NCI-H1694 treated with DMSO at 0.1 percent for 48 hours (cell line): Measurements from ENCODE around the gene GPRIN2.

Source experiments
- DNase-seq: peaks from one replicate; lab custom pipeline; 2025; lab: John Stamatoyannopoulos, UW

Gene GPRIN2

DNA sequence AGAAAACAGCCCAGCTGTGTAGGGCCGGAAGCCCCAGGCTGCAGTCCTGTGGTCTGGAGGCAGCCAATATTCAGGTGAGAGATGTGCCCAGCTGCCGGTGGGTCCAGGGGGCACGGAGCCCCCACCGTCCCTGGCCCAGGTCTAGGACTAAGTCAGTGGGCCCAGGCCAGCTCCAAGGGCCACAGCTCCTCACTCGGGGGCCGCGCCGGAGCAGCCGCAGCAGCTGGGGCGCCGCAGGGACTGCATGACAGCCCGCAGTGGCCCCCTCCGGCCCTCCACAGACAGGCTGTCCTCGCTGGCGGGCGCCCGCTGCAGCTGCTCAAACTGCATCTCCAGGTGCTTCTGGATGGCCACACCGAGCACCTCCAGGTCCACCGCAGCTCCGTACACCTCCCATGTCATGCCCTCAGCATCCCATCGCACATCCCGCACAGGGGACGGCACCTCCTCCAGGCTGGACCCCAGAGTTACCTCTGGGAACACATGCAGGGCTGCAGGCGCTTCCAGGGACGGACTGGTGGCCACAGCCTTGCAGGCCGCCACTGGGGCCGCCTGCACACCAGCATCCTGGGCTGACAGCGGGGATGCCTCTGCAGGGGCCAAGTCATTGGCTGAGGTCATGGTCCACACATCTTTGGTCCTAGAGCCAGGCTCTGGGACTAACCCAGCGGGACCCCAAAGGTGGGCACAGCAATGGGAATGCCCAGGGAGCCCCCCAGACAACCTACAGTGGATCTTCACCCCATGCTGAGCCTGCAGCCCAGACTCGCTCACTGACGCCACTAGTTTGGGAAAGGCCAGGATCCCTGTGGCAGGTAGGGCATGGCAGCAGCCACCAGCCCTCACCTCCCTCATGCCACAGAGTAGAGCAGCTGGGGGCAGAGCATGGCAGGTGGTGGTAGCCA lies 7.0 kb downstream of the GPRIN2 start:
- DNase-seq, result no peak

- DNase-seq, result no peak
Observed at GRCh38 chr10:46548498-46549090, 7.9 kb downstream of the GPRIN2 start.

- DNase-seq, result no peak
Observed at GRCh38 chr10:46547541-46548497, 8.6 kb downstream of the GPRIN2 start.

DNA sequence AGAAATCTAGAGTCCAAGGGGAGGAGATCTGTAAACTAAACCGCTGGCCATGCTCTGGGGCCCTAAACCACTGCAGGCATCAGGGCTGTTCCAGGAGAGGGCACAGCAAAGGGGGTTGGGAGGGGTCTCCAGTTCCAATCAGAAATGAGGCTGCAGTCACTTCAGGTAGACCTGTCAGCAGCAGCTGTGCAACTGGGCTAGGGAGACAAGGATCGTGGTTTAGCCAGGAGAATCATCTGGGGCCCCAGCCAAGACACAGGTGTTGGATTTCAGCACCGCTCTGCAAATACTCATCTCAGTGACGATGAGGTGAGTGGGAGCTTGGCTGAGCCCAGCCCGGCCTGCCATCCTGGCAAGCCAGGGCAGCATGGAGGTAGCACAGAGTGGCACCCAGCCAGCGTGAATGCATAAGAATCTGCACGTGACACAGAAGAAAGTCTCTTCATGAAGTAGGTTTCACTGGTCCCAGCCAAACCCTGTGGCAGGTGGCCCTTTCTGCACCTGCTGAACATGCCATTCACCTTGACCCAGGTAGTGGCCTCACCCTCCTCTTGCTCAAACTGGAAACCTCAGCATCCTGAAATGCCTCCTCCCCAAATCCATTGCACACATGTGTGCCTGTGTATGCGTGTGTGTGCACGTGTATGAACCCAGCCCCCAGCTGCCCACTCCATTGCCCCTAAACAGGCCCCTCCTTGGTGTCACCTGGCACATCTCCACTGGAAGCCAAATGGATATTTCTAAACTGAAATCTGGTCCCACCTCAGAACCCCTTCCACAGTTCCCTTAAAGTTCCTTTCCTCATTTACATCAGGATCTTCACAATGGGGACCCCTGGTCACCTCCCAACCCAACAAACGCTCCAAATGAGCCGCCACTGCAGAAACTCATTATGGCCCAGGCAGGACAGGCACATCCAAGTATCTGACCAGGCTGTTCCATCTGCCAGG lies 9.6 kb downstream of the GPRIN2 start:
- DNase-seq, result no peak

- no peak for DNase-seq
Observed at GRCh38 chr10:46545861-46546590, 10.4 kb downstream of the GPRIN2 start.

DNA sequence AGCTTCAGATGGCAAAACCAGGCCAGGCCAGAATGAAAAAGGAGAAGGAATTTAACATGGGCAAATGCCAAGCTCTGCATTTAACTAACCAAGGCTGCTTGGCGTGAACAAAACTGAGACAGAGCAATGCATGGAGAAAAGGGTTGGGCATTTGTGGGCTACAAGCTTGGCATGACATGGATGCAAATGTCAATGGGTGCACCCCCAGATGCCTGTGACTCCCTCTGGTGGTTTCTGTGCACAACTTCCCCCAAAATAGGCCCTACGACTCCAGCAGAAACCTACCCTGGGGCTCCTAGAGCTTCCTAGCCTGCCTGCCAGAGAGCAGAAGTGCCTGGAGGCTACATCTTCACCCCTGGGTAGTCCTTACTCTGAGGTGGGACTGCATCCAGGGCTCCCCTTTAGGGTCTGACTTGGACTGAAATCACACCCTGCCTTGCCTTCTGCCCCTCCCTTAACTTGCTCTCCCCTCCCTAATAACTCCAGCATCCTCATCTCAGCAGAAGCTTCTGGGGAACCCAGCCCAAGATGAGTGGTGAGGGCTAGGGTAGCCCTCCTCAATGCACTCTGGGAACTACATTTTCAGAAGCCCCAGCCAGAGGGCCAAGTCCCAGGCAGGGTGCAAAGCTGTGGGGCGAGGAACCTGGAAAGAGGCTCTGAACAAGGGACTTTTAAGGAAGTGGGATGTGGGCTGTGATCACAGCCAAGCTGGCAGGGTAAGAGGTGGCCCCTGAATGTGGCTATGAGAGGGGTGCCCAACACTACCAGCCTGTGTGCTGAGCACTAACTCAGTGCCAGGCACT lies 11.3 kb downstream of the GPRIN2 start:
- DNase-seq, result no peak

GRCh38 chr10:46543466-46544377 lies 12.7 kb downstream of the GPRIN2 start:
- no peak for DNase-seq

DNA sequence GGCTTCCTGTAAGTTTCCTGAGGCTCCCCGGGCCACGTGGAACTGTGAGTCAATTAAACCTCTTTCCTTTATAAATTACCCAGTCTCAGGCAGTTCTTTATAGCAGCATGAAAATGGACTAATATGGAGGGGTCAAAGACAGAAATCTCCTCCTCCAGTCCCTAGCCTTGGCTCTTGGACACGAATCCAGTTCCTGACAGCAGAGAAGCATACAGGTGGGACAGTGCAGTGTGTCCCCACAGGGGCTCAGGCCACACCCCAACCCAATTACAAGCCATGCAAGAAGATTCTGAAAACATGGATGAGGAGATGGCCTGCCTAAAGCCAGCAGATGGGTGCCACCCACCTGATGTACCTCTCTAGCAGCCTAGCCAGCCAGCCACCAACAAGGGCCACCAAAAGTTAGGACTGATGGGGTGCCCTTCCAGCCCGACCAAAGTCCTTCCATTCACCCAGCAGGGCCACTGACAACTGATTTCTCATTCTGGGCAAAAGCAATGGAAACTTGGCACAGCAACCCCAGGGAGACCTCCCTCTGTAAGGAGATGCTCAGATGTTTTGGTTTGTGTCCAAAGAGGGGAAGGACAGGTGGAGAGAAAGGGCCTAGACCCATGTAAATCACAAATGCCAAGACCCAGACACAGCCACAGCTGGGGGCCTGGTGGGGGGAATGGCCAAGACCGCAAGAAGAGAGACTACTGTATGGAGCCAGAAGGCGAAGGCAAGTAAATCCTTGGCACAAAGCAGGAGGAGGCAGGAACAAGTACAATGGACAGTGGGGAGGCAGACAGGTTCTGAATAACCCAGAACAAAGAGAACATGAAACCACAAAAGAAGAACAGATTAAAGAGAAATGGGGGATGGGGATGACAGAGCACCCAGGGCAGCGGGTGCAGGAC lies 13.6 kb downstream of the GPRIN2 start:
- no peak for DNase-seq

DNA sequence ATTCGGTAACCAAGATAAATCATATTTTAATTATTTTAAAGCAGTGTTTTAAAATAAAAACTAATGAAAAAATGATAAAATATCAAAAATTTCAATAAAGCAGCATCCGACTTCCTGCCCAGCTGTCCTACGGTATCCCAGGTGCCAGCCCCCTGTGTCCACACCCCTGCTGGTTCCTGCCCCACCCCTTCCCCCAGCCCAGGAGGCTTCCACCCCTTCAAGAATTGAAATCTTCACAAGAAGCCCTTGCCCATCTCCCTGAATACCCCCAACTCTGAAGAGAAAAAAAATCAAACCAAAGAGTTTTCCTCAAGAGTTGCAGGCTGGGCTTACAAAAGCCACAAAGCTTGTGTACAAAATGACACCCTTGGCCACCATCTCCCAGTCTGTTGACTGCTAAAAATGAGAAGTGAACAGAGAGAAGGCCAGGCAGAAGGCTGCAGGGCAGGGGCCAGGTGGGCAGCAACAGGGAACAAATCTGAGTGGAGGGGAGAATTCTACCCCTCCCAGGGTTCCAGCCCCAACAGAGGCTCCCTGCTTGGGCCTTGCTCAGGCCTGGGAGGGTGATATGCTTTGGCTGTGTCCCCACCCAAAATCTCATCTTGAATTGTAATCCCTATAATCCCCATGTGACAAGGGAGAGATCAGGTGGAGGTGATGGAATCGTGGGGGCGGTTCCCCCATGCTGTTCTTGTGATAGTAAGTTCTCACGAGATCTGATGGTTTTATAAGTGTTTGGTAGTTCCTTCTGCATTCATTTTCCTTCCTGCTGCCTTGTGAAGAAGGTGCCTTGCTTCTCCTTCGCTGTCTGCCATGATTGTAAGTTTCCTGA lies 14.5 kb downstream of the GPRIN2 start:
- no peak for DNase-seq

GRCh38 chr10:46541017-46541661 lies 15.3 kb downstream of the GPRIN2 start:
- no peak for DNase-seq

DNA sequence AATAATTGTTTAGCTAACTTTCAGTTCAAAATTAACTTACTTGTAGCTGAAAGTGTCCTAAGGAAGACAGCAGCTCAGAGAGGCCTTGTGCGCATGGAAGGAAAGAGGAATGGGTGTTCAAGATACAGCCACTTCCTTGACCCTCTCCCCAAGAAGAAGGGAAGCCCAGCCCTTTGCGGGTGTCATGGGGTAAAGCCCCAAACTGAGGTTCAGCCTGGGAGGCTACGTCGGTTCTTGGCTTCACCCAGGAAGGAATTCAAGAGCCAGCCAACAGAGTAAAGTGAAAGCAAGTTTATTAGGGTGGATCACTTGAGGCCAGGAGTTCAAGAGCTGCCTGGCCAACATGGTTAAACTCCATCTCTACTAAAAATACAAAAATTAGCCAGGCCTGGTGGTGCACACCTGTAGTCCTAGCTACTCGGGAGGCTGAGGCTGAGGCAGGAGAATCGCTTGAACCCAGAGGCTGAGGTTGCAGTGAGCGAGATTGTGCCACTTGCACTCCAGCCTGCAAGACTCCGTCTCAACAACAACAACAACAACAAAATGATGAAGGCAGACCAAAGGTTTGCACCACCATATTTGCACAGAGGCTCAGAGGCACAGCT lies 15.9 kb downstream of the GPRIN2 start:
- DNase-seq, result no peak

- DNase-seq, result no peak
Observed at GRCh38 chr10:46539596-46540411, 16.7 kb downstream of the GPRIN2 start.

- no peak for DNase-seq
Observed at GRCh38 chr10:46538717-46539426, 17.6 kb downstream of the GPRIN2 start.

DNA sequence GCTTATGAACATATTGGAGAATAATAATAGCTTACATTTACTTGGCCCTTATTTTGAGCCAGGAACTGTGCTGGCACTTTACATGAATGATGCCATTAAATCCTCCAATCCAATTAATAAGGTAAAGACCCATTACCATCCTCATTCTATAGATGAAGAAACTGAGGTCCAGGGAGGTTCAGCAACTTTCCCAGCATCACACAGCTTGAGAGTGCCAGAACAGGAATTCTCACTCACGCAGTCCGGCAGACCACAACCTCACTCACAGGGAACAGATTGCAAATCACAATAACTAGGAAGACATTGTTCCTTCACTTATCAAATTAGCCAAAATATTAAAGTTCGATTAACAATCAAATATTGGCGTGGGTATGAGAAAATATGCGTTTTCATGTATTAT lies 18.3 kb downstream of the GPRIN2 start:
- no peak for DNase-seq
